Prostate gland (tissue), 2 donors: ENCODE data around the gene LIM2. TPM values are rescaled to one million over a fixed set of nuclear protein-coding genes. Genes with fewer than 3 reads are reported as not detected.
A peak's percentile ranks its signal among the peaks of the same experiment; 100 is the strongest.

ENCODE experiments used
- DNase-seq: peaks from one replicate; pipeline ENCODE4 v3.0.0-alpha.2; 2019; ENCODE audit warnings: low spot score
- H3K27ac ChIP-seq, 2 donors: fragments of 200-600 bp; sonication (generic); 2 replicates each; pipeline ENCODE4 v1.5.1; 2017 to 2019
- H3K27me3 ChIP-seq: fragments of 200-600 bp; sonication (generic); replicated peaks from 2 replicates; pipeline ENCODE4 v1.5.1; 2019; ENCODE audit not compliant: insufficient read depth
- H3K36me3 ChIP-seq, 2 donors: fragments of 200-600 bp; sonication (generic); 1 replicate in 1 of 2; 2 replicates in 1 of 2; pipeline versions ENCODE4 v1.5.1 to v1.8.1; 2017 to 2019
- H3K4me1 ChIP-seq: fragments of 200-600 bp; sonication (generic); replicated peaks from 2 replicates; pipeline ENCODE4 v1.5.1; 2019
- H3K4me3 ChIP-seq, 2 donors: fragments of 200-600 bp; sonication (generic); 2 replicates each; pipeline ENCODE4 v1.5.1; 2017 to 2019
- H3K9me3 ChIP-seq: fragments of 200-600 bp; sonication (generic); 2 replicates; pipeline ENCODE4 v1.5.1; 2017
- POLR2A ChIP-seq: fragments of 450-650 bp; IDR thresholded peaks from one replicate; pipeline ENCODE4 v1.6.1; 2016; ENCODE audit warnings: antibody characterized with exemption, mild to moderate bottlenecking
- POLR2AphosphoS5 ChIP-seq: sonication (generic); formaldehyde crosslinking; IDR thresholded peaks from one replicate; pipeline ENCODE4 v1.6.1; 2017; ENCODE audit warnings: antibody characterized with exemption
- whole genome bisulfite sequencing: methylation state at CpG from one replicate; pipeline ENCODE4 v1.1.5; 2018; 5-methylcytosine and 5-hydroxymethylcytosine counted together
- intact Hi-C: fragments of 100-400 bp; cut with DNase I; formaldehyde crosslinking; loops from one replicate; pipeline ENCODE4 v1.14.2; 2022
- total RNA-seq, 2 donors: library from RNA; depleted of rRNA; stranded (reverse); fragments of >200 nt; gene quantifications; one replicate each; pipeline ENCODE4 v1.1.0, GENCODE V29; 2016
- TF ChIP-seq, protein P1 (sequence below), 4 experiments: fragments of 200-600 bp in 2 of 4; fragments of 450-650 bp in 2 of 4; sonication (generic) in 2 of 4; IDR thresholded peaks; 1 replicate in 3 of 4; 2 replicates in 1 of 4; pipeline ENCODE4 v1.5.1; 2016 to 2019; ENCODE audit warnings: antibody characterized with exemption in 4 of 4, mild to moderate bottlenecking in 2 of 4, moderate library complexity in 2 of 4

The LIM2 gene
- total RNA-seq, 2 donors from 2014 or later = not detected

DNA sequence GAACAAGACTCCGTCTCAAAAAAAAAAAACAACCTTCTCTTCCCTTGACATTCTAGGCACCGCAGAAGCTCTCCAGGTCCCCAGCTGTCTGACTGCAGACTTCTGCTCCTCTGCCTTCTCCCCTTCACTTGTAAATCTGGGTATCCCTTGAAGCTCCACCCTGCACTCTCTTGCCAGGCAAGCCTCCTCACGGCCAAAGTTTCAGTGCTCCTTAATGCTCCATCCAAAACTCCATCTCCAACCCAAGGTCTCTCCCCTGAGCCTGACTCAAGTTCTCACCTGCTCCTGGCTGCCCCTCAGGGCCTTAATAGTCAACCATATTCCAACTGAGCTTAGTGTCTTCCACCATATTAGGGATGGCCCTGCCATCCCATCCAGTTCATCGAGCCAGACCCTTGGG is 17.5 kb downstream of the LIM2 start:
- 68% methylated on average over 4 of the region's 4 CpGs for WGBS

DNA sequence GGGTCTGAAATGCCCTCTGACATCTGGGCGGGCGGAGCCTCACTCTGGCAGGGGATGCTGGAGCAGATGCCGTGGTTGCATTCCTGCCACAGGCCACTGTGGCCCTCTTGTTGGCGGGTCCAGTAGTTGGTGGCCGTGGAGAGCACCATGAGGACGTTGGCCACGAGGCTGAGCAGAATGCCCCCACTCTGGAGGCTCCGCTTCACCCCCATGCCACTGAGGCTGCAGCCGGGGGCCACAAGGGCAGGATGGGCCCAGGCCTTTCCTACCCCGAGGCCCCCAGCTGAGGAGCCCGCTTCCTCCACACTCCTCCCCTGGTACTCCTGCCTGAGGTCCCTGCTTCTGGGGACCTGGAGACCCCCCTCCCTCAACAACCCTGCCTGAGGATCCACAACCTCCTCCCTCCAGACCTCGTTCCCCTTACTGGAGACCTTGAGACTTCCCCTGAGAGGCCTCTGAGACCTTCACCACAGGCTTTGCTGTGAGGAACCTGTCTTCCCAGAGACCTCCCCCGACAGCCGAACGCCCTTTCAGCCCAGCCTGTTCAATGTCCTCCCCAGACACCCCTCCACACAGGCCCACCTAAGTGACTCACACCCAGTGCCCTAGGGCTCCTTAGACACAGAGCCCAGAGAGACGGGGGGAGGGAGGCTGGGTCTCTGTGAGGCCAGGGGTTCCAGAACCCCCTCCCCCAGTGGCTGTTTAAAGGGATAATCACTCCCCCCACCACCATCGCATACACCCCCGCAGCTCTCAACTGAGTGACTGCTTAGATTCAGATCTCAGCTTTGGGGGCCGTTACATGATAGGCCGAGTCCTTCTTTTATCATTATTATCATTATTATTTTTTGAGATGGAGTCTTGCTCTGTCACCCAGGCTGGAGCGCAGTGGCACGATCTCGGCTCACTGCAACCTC is 19.1 kb downstream of the LIM2 start, which contains the start of gene CLDND2:
Gene CLDND2 (minus strand): TSS at position 638 of the 917 bp plus-strand sequence. CDS start 426 bp downstream, at position 212.
- Histone ChIP-seq H3K9me3 (no peaks in the 10 kb centered on the region), H3K27ac (peak within 1 kb of the TSS; percentile 85 to 86), H3K27me3 (no peaks in the 10 kb centered on the region), H3K36me3 (no peaks in the 10 kb centered on the region), H3K4me1 (peaks cover 8% of the 10 kb centered on the region), H3K4me3 (peak within 1 kb of the TSS; percentile 61 to 76)
- intact Hi-C loops = loop anchor here (5.0 kb wide), 1 partner anchor 334 kb away; no protein-coding TSS in a partner anchor
- 73% methylated on average over 18 of the region's 23 CpGs for WGBS
- TF ChIP-seq POLR2AphosphoS5 (no peak), POLR2A (no peak)
- TF ChIP-seq, protein P1, sequence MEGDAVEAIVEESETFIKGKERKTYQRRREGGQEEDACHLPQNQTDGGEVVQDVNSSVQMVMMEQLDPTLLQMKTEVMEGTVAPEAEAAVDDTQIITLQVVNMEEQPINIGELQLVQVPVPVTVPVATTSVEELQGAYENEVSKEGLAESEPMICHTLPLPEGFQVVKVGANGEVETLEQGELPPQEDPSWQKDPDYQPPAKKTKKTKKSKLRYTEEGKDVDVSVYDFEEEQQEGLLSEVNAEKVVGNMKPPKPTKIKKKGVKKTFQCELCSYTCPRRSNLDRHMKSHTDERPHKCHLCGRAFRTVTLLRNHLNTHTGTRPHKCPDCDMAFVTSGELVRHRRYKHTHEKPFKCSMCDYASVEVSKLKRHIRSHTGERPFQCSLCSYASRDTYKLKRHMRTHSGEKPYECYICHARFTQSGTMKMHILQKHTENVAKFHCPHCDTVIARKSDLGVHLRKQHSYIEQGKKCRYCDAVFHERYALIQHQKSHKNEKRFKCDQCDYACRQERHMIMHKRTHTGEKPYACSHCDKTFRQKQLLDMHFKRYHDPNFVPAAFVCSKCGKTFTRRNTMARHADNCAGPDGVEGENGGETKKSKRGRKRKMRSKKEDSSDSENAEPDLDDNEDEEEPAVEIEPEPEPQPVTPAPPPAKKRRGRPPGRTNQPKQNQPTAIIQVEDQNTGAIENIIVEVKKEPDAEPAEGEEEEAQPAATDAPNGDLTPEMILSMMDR (IDR thresholded peaks at IDR 0.05) = no peak
- DNase-seq = no peak

More for the DNA sequence above, 17.5 kb downstream of the LIM2 start:
- H3K36me3 ChIP-seq = no peaks in the 10 kb centered on the region
- DNase-seq = no peak
- TF ChIP-seq POLR2AphosphoS5 (no peak), POLR2A (no peak)
- TF ChIP-seq, protein P1 (IDR thresholded peaks at IDR 0.05) = no peak
- no peak overlapping the region for H3K27ac ChIP-seq
- no peaks in the 10 kb centered on the region for H3K9me3 ChIP-seq
- intact Hi-C loops = no loop called here
- no peaks in the 10 kb centered on the region for H3K27me3 ChIP-seq
- no peak overlapping the region for H3K4me3 ChIP-seq
- no peaks in the 10 kb centered on the region for H3K4me1 ChIP-seq

DNA sequence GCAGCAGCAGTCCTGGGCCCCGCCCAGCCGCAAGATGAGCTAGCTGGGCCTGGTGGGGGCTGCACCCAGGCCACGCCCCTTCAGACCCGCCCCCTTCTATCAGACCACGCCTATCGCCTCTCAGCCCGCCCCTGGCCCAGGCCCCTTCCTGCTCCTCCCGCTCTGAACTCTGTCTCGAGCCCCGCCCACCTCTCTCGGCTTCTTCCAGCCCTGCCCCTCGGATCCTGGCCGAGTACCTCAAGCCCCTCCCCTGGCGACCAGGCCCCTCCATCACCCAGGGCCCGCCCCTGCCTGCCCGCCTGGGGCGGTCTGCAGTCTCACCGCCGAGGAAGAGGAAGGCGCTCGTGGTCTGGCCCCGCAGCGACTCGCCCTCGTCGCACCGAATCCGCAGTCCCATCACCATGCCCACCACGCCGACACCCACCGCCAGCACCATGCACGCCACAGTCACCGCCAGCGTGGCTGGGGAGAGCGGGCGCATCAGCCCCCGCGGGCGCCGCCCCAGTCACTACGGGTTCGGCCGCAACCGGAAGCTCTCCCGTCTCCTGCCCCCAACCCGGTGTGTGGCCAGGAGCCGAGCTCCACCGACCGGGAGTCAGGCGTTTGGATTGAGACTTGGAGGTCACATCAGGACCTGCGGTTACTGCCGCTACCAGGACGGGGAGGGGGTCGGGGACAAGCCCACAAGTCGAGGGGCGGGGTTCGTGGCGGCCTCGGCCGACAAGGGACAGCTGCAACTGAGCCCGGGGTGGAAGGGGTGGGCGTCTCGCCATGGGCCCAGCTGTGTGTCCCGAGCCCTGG is 20.0 kb downstream of the LIM2 start:
- intact Hi-C loops = loop anchor here (2.0 to 5.0 kb wide), 2 partner anchors 27 to 335 kb away; no protein-coding TSS in a partner anchor
- H3K27ac ChIP-seq = peak overlapping the region; percentile 85 to 86
- under 1% methylated on average over 57 of the region's 64 CpGs for WGBS
- peak overlapping the region; percentile 61 to 76 for H3K4me3 ChIP-seq
- peak; percentile 98 for DNase-seq
- TF ChIP-seq, protein P1 (IDR thresholded peaks at IDR 0.05) = peak in 1 of 4 experiments; percentile 31
- TF ChIP-seq POLR2AphosphoS5 = peak; percentile 90
- TF ChIP-seq POLR2A = peak; percentile 1
- no peaks in the 10 kb centered on the region for H3K9me3 ChIP-seq
- H3K36me3 ChIP-seq = no peaks in the 10 kb centered on the region
- H3K27me3 ChIP-seq = no peaks in the 10 kb centered on the region
- H3K4me1 ChIP-seq = peaks cover 8% of the 10 kb centered on the region

DNA sequence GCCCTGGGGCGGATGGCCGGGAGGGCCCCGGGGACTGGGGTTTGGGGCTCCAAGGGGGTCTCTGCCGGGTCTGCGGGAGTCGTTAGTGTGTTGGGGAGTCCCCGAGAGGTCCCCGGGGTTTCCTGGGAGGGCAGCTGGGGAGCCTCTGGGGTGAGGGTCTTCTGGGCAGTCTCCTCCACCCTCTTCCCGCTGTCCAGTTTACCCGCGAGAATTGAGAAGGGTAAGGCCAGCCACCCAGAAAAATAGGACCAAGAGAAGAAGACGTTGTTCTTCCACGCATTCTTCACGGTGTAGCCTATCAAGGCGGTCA is 20.6 kb downstream of the LIM2 start:
- H3K36me3 ChIP-seq = no peaks in the 10 kb centered on the region
- no peaks in the 10 kb centered on the region for H3K27me3 ChIP-seq
- no peaks in the 10 kb centered on the region for H3K9me3 ChIP-seq
- peak overlapping the region; percentile 61 to 76 for H3K4me3 ChIP-seq
- H3K4me1 ChIP-seq = peaks cover 8% of the 10 kb centered on the region
- DNase-seq = no peak
- WGBS = 0% methylated on average over 15 of the region's 15 CpGs
- TF ChIP-seq POLR2AphosphoS5 (no peak), POLR2A (peak; percentile 90)
- peak overlapping the region; percentile 85 to 86 for H3K27ac ChIP-seq
- intact Hi-C loops = loop anchor here (2.0 to 5.0 kb wide), 2 partner anchors 26 to 335 kb away; no protein-coding TSS in a partner anchor
